Mesothelial cell of epicardium (in vitro differentiated cells): ENCODE results near the gene ABL2. TPM values are rescaled to one million over a fixed set of nuclear protein-coding genes. Genes with fewer than 3 reads are reported as not detected.

Experiments used
- DNase-seq, 2 experiments: peaks; one replicate each; pipeline ENCODE4 v3.0.0; 2021; ENCODE audit warnings: low spot score in 2 of 2; ENCODE audit not compliant: unreplicated experiment in 2 of 2
- H3K27ac Mint-ChIP-seq: 2 replicates; pipeline ENCODE4 v1.8.0; 2021; ENCODE audit warnings: mixed read lengths
- H3K27me3 Mint-ChIP-seq: 2 replicates; pipeline ENCODE4 v1.8.0; 2021; ENCODE audit warnings: low read depth, mixed read lengths
- H3K36me3 Mint-ChIP-seq: 2 replicates; pipeline ENCODE4 v1.8.0; 2021; ENCODE audit warnings: mixed read lengths
- H3K4me1 Mint-ChIP-seq: 2 replicates; pipeline ENCODE4 v1.8.0; 2021; ENCODE audit warnings: mixed read lengths
- H3K4me3 Mint-ChIP-seq: 2 replicates; pipeline ENCODE4 v1.8.0; 2021; ENCODE audit warnings: mild to moderate bottlenecking, moderate library complexity, mixed read lengths
- H3K9me3 Mint-ChIP-seq: 2 replicates; pipeline ENCODE4 v1.8.0; 2021; ENCODE audit warnings: mixed read lengths
- total RNA-seq: library from RNA; stranded (reverse); gene quantifications from 3 replicates; pipeline ENCODE4 v1.2.1, GENCODE V29; 2021
- TF ChIP-seq, protein P1 (sequence below): fragments of 200-600 bp; sonication (generic); IDR thresholded peaks from one replicate; pipeline ENCODE4 v1.5.0; 2021; ENCODE audit warnings: antibody characterized with exemption; ENCODE audit not compliant: unreplicated experiment

ABL2 gene
- total RNA-seq, 1 donor from 2014 or later, result 23.7 TPM

- no peak for DNase-seq
- no peak overlapping the region for H3K27ac Mint-ChIP-seq
- peaks cover 2% of the 10 kb centered on the region for H3K4me1 Mint-ChIP-seq
- TF ChIP-seq, protein P1, sequence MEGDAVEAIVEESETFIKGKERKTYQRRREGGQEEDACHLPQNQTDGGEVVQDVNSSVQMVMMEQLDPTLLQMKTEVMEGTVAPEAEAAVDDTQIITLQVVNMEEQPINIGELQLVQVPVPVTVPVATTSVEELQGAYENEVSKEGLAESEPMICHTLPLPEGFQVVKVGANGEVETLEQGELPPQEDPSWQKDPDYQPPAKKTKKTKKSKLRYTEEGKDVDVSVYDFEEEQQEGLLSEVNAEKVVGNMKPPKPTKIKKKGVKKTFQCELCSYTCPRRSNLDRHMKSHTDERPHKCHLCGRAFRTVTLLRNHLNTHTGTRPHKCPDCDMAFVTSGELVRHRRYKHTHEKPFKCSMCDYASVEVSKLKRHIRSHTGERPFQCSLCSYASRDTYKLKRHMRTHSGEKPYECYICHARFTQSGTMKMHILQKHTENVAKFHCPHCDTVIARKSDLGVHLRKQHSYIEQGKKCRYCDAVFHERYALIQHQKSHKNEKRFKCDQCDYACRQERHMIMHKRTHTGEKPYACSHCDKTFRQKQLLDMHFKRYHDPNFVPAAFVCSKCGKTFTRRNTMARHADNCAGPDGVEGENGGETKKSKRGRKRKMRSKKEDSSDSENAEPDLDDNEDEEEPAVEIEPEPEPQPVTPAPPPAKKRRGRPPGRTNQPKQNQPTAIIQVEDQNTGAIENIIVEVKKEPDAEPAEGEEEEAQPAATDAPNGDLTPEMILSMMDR, result no peak
- peaks cover 9% of the 10 kb centered on the region for H3K36me3 Mint-ChIP-seq
- H3K4me3 Mint-ChIP-seq, result no peak overlapping the region
- no peaks in the 10 kb centered on the region for H3K9me3 Mint-ChIP-seq
- no peaks in the 10 kb centered on the region for H3K27me3 Mint-ChIP-seq
These were observed 103.0 kb downstream of the ABL2 start for GRCh38 chr1:179126338-179127060.

- H3K36me3 Mint-ChIP-seq, result peaks cover 4% of the 10 kb centered on the region
- no peaks in the 10 kb centered on the region for H3K9me3 Mint-ChIP-seq
- no peak overlapping the region for H3K27ac Mint-ChIP-seq
- DNase-seq, result no peak
- peaks cover 2% of the 10 kb centered on the region for H3K4me1 Mint-ChIP-seq
- TF ChIP-seq, protein P1, result no peak
- no peaks in the 10 kb centered on the region for H3K27me3 Mint-ChIP-seq
- no peak overlapping the region for H3K4me3 Mint-ChIP-seq
These were observed 104.6 kb downstream of the ABL2 start for GRCh38 chr1:179124873-179125272.

- no peak overlapping the region for H3K4me3 Mint-ChIP-seq
- TF ChIP-seq, protein P1, result peak; percentile 49
- no peaks in the 10 kb centered on the region for H3K9me3 Mint-ChIP-seq
- no peak overlapping the region for H3K27ac Mint-ChIP-seq
- peaks cover 21% of the 10 kb centered on the region for H3K36me3 Mint-ChIP-seq
- DNase-seq, result no peak
- H3K4me1 Mint-ChIP-seq, result no peaks in the 10 kb centered on the region
- H3K27me3 Mint-ChIP-seq, result no peaks in the 10 kb centered on the region
These were observed 108.1 kb downstream of the ABL2 start for GRCh38 chr1:179121159-179121938.

DNA sequence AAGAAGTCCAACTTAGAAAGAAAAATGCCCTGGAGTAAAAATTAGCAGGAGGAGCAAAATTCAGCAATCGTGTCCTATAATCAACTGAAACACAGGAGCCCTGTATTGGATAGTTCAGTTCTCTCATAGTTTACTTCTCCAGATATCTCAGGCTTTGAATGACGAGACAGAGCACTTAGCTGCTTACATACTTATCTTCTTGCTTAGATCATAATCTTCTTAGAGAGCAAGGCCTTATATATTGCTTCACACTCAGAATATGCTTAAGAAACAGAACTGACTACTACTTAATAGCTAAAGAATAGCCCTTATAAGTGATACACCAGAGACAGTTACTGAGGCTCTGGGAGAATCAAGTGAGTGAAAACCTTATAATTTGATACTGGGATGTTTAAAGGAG is 108.7 kb downstream of the ABL2 start:
- Mint-ChIP-seq H3K4me1 (no peaks in the 10 kb centered on the region), H3K36me3 (peaks cover 23% of the 10 kb centered on the region), H3K9me3 (no peaks in the 10 kb centered on the region), H3K4me3 (no peak overlapping the region), H3K27me3 (no peaks in the 10 kb centered on the region), H3K27ac (no peak overlapping the region)
- TF ChIP-seq, protein P1, result no peak
- no peak for DNase-seq

GRCh38 chr1:179119513-179119912 is 110.0 kb downstream of the ABL2 start:
- no peak overlapping the region for H3K4me3 Mint-ChIP-seq
- no peak overlapping the region for H3K27ac Mint-ChIP-seq
- no peaks in the 10 kb centered on the region for H3K9me3 Mint-ChIP-seq

More at GRCh38 chr1:179119513-179119912, 110.0 kb downstream of the ABL2 start:
- Mint-ChIP-seq H3K27me3 (no peaks in the 10 kb centered on the region), H3K36me3 (peaks cover 29% of the 10 kb centered on the region), H3K4me1 (no peaks in the 10 kb centered on the region)
- no peak for DNase-seq
- TF ChIP-seq, protein P1, result no peak
